Neuronal stem cell (in vitro differentiated cells): ENCODE results near the gene MRGPRE.
A peak's percentile ranks its signal among the peaks of the same experiment; 100 is the strongest.

Source experiments
- DNase-seq: peaks from one replicate; pipeline ENCODE4 v3.0.0-alpha.2; 2013; ENCODE audit warnings: low spot score
- H2AFZ ChIP-seq: one replicate; pipeline ENCODE4 v1.6.1; 2013; ENCODE audit warnings: mild to moderate bottlenecking, low read length, inconsistent platforms
- H2AK5ac ChIP-seq: 2 replicates; pipeline ENCODE4 v1.6.1; 2013; ENCODE audit warnings: low read depth, mild to moderate bottlenecking, inconsistent platforms, low read length, moderate library complexity, mixed read lengths
- H2BK120ac ChIP-seq: 2 replicates; pipeline ENCODE4 v1.6.1; 2013; ENCODE audit warnings: low read depth, mild to moderate bottlenecking, inconsistent platforms, low read length, moderate library complexity, mixed read lengths
- H2BK12ac ChIP-seq: one replicate; pipeline ENCODE4 v1.6.1; 2013; ENCODE audit warnings: low read length, inconsistent platforms
- H2BK15ac ChIP-seq: 2 replicates; pipeline ENCODE4 v1.6.1; 2013; ENCODE audit warnings: mild to moderate bottlenecking, low read length, inconsistent platforms, mixed read lengths
- H2BK5ac ChIP-seq: one replicate; pipeline ENCODE4 v1.6.1; 2013; ENCODE audit warnings: inconsistent platforms, mild to moderate bottlenecking, low read length, moderate library complexity
- H3K14ac ChIP-seq: one replicate; pipeline ENCODE4 v1.6.1; 2013; ENCODE audit warnings: low read length, inconsistent platforms
- H3K18ac ChIP-seq: 2 replicates; pipeline ENCODE4 v1.6.1; 2013; ENCODE audit warnings: low read length, inconsistent platforms
- H3K23ac ChIP-seq: 2 replicates; pipeline ENCODE4 v1.6.1; 2013; ENCODE audit warnings: low read depth, mild to moderate bottlenecking, mixed read lengths, low read length, inconsistent platforms; ENCODE audit not compliant: poor library complexity
- H3K27ac ChIP-seq: replicated peaks from 3 replicates; pipeline ENCODE4 v1.5.1; 2013; ENCODE audit warnings: low read length, inconsistent platforms
- H3K27me3 ChIP-seq, 3 experiments: 2 replicates each; pipeline ENCODE4 v1.6.1; 2013; ENCODE audit warnings: low read length in 3 of 3, mild to moderate bottlenecking in 2 of 3, inconsistent platforms in 1 of 3, low read depth in 1 of 3, mixed read lengths in 1 of 3, moderate library complexity in 1 of 3; ENCODE audit not compliant: control insufficient read depth in 3 of 3, insufficient read depth in 3 of 3
- H3K36me3 ChIP-seq, 2 donors: replicated peaks in 1 of 2; 2 replicates each; pipeline ENCODE4 v1.6.1; 2013; ENCODE audit warnings: low read length in 2 of 2; ENCODE audit not compliant: control insufficient read depth in 2 of 2, insufficient read depth in 2 of 2
- H3K4ac ChIP-seq: 2 replicates; pipeline ENCODE4 v1.6.1; 2013; ENCODE audit warnings: inconsistent platforms, mild to moderate bottlenecking, low read length, moderate library complexity
- H3K4me1 ChIP-seq, 2 donors: 1 replicate in 1 of 2; 2 replicates in 1 of 2; pipeline ENCODE4 v1.6.1; 2013; ENCODE audit warnings: low read length in 2 of 2, low read depth in 1 of 2; ENCODE audit not compliant: control insufficient read depth in 2 of 2, insufficient read depth in 1 of 2
- H3K4me2 ChIP-seq: one replicate; pipeline ENCODE4 v1.6.1; 2013; ENCODE audit warnings: mild to moderate bottlenecking, low read length, inconsistent platforms; ENCODE audit not compliant: insufficient read depth, poor library complexity, severe bottlenecking
- H3K4me3 ChIP-seq, 2 donors: 2 replicates each; pipeline ENCODE4 v1.5.1; 2013; ENCODE audit warnings: low read length in 2 of 2, mild to moderate bottlenecking in 2 of 2, inconsistent platforms in 1 of 2, moderate library complexity in 1 of 2
- H3K79me1 ChIP-seq: one replicate; pipeline ENCODE4 v1.6.1; 2013; ENCODE audit warnings: low read depth, mild to moderate bottlenecking, inconsistent platforms, low read length, moderate library complexity
- H3K9ac ChIP-seq: one replicate; pipeline ENCODE4 v1.6.1; 2013; ENCODE audit warnings: mild to moderate bottlenecking, low read depth, low read length, inconsistent platforms; ENCODE audit not compliant: poor library complexity
- H3K9me3 ChIP-seq, 2 donors: replicated peaks in 1 of 2; 2 replicates each; pipeline versions ENCODE3 to v1.6.1; 2013; ENCODE audit warnings: low read length in 2 of 2, mild to moderate bottlenecking in 2 of 2, inconsistent platforms in 1 of 2, low read depth in 1 of 2, mixed read lengths in 1 of 2, moderate library complexity in 1 of 2; ENCODE audit not compliant: control insufficient read depth in 2 of 2, insufficient read depth in 1 of 2
- H4K8ac ChIP-seq: one replicate; pipeline ENCODE4 v1.6.1; 2013; ENCODE audit warnings: low read depth, mild to moderate bottlenecking, inconsistent platforms, low read length, moderate library complexity
- H4K91ac ChIP-seq: one replicate; pipeline ENCODE4 v1.6.1; 2013; ENCODE audit warnings: low read length, low read depth, mild to moderate bottlenecking, inconsistent platforms; ENCODE audit not compliant: poor library complexity
- WGBS, 2 donors: extraction: QIAGEN DNeasy Blood & Tissue Kit; methylation state at CpG; one replicate each; pipeline ENCODE4 v1.1.7; 2013; ENCODE audit warnings: missing lambda C conversion rate in 2 of 2, mixed read lengths in 1 of 2; ENCODE audit not compliant: insufficient read length in 2 of 2, insufficient replicate concordance in 1 of 2; ENCODE audit errors: extremely low coverage in 2 of 2; 5-methylcytosine and 5-hydroxymethylcytosine counted together

Gene MRGPRE

DNA sequence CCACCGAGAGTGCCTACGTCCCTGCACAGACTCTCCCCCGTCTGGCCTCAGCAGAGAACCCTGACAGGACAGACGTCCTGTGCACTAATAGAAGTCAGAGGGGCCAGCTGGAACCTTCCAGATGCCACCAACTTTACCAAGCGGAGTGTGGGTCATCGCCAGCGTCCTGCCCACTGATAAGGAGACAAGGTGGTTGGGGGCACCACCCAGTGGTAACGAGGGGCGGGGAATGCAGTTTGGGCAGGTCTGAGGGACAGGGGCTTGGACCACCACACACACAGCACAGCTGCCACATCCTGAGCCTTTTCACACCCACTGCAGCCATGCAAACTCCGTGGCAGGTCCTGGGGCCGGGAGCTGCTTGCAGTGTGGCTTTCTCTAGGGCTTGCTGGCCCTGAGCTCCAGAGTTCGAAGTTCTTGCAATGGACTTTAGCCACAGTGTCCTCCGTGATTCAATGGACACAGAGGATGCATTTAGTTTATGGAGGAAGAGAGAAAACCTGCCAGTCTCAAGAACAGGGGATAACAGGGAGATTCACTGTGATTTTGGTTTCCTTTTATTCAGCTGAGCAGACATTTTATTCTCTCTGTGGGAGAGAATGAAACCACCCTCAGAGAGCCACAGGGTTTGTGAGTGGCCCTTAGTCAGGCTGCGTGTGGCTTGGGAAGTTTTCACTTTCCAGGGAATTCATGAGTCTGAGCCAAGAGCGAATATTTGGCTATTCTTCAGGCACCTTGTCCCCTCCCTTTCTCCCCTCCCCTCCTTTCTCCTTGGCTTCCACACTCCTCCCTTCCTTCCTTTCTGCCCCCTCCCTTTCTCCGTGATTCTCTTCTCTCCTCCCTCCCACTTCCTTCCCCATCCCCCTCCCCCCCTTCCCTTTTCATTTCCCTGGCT lies 26.7 kb downstream of the MRGPRE start:
- H3K4me2 ChIP-seq: no peak overlapping the region
- DNase-seq: no peak
- H3K79me1 ChIP-seq: no peaks in the 10 kb centered on the region
- H2BK120ac ChIP-seq: no peak overlapping the region
- peak overlapping the region; percentile 39 for H2BK15ac ChIP-seq
- H3K18ac ChIP-seq: peak overlapping the region; percentile 54
- no peak overlapping the region for H3K14ac ChIP-seq
- no peak overlapping the region for H3K4ac ChIP-seq
- peak overlapping the region; percentile 82 for H2AK5ac ChIP-seq
- H3K23ac ChIP-seq: no peak overlapping the region
- H3K9ac ChIP-seq: peak overlapping the region; percentile 33
- H4K8ac ChIP-seq: no peak overlapping the region
- no peaks in the 10 kb centered on the region for H3K36me3 ChIP-seq
- no peak overlapping the region for H3K4me3 ChIP-seq
- H3K27me3 ChIP-seq: peaks cover 0 to 53% (median 22%) of the 10 kb centered on the region in 3 experiments
- peak overlapping the region; percentile 26 for H2BK5ac ChIP-seq
- no CpG with 5 or more reads among the region's 16 CpGs for WGBS, 2 donors
- peaks cover 0 to 4% of the 10 kb centered on the region in 2 donors for H3K4me1 ChIP-seq
- no peak overlapping the region for H4K91ac ChIP-seq
- H3K27ac ChIP-seq: no peak overlapping the region
- peak overlapping the region; percentile 77 for H2BK12ac ChIP-seq
- H2AFZ ChIP-seq: no peak overlapping the region
- H3K9me3 ChIP-seq: no peaks in the 10 kb centered on the region

DNA sequence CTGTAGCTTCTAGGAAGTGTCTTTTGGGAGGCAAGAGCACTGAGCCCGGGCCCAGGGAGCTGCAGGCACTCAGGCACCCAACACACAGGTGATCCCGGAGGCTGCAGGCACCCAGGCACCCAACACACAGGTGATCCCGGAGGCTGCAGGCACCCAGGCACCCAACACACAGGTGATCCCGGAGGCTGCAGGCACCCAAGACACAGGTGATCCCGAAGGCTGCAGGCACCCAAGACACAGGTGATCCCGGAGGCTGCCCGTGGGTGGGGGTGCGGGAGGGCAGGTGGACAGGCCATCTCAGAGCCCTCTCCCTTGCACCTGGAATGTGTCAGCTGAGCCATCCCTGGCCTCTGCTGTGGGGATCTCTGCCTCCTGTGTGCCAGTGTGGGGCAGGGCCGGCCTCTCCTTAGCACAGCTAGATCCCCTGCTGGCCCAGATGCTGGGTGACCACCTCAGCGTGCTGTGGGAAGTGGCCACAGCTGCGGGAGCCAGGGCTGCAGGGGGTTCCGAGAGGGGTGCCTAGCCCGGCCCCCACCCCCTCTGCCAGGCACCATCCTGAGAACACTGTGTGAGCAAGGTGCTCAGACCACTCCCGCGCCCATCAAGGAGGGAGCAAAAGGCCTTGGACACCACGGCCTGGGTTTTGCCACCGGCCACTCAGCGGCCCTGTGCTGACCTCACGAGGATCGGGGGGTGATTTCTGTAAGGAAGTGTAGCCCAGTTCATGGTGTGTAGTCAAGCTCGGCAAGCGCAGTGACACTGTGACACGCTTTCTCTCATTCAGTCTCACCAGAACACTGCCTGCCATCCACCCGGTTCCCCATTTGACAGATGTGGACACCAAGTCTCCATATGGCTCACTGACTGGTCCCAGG lies 27.8 kb downstream of the MRGPRE start:
- H3K4me1 ChIP-seq: peaks cover 0 to 4% of the 10 kb centered on the region in 2 donors
- no peak overlapping the region for H2BK12ac ChIP-seq
- H3K4me3 ChIP-seq: peak overlapping the region in 1 of 2 donors; percentile 43
- H3K36me3 ChIP-seq: no peaks in the 10 kb centered on the region
- WGBS, 2 donors: no CpG with 5 or more reads among the region's 24 CpGs
- no peak overlapping the region for H3K4me2 ChIP-seq
- peak overlapping the region; percentile 82 for H2AK5ac ChIP-seq
- no peak overlapping the region for H3K27ac ChIP-seq
- no peak overlapping the region for H3K4ac ChIP-seq
- no peaks in the 10 kb centered on the region for H3K79me1 ChIP-seq
- H3K18ac ChIP-seq: peak overlapping the region; percentile 88
- no peak overlapping the region for H3K14ac ChIP-seq
- H3K27me3 ChIP-seq: peaks cover 0 to 62% (median 22%) of the 10 kb centered on the region in 3 experiments
- no peak overlapping the region for H2AFZ ChIP-seq
- no peak overlapping the region for H2BK15ac ChIP-seq
- no peak overlapping the region for H4K8ac ChIP-seq
- no peak overlapping the region for H2BK5ac ChIP-seq
- H3K9me3 ChIP-seq: no peaks in the 10 kb centered on the region
- no peak overlapping the region for H3K9ac ChIP-seq
- peak overlapping the region; percentile 38 for H3K23ac ChIP-seq
- H4K91ac ChIP-seq: no peak overlapping the region
- no peak overlapping the region for H2BK120ac ChIP-seq
- DNase-seq: no peak

- Histone ChIP-seq H3K18ac (peak overlapping the region; percentile 90), H2AFZ (peak overlapping the region; percentile 80), H3K4me2 (peak overlapping the region; percentile 81), H3K9ac (peak overlapping the region; percentile 61), H3K4ac (no peak overlapping the region), H2AK5ac (no peak overlapping the region), H3K23ac (no peak overlapping the region), H3K4me1 (peaks cover 0 to 4% of the 10 kb centered on the region in 2 donors), H3K14ac (no peak overlapping the region), H4K8ac (no peak overlapping the region), H2BK12ac (no peak overlapping the region), H3K36me3 (no peaks in the 10 kb centered on the region), H3K27ac (no peak overlapping the region), H3K27me3 (peaks cover 0 to 67% (median 22%) of the 10 kb centered on the region in 3 experiments), H4K91ac (no peak overlapping the region), H3K9me3 (no peaks in the 10 kb centered on the region), H2BK5ac (no peak overlapping the region), H2BK120ac (no peak overlapping the region), H3K4me3 (peak overlapping the region in 1 of 2 donors; percentile 72), H2BK15ac (no peak overlapping the region), H3K79me1 (no peaks in the 10 kb centered on the region)
- no CpG with 5 or more reads among the region's 51 CpGs for WGBS, 2 donors
- peak; percentile 31 for DNase-seq
Measured at GRCh38 chr11:3203221-3204043, 28.8 kb downstream of the MRGPRE start.
